Right renal pelvis (tissue), 4 donors: ENCODE results near the gene FBXO2. TPM values are rescaled to one million over a fixed set of nuclear protein-coding genes. Genes with fewer than 3 reads are reported as not detected.
A peak's percentile ranks its signal among the peaks of the same experiment; 100 is the strongest.

Experiments used
- DNase-seq, 4 donors: peaks; one replicate each; pipeline ENCODE4 v3.0.0-alpha.2; 2013; ENCODE audit warnings: low read depth in 4 of 4, low spot score in 3 of 4, missing footprints in 1 of 4
- polyA plus RNA-seq, 4 donors: library from polyadenylated mRNA; unstranded; fragments of 120-200 nt; gene quantifications; one replicate each; pipeline ENCODE4 v1.2.1, GENCODE V29; 2013; ENCODE audit not compliant: insufficient read length in 4 of 4

Gene FBXO2
- polyA plus RNA-seq, 4 donors = 0.98 to 2.0 (median 1.1) TPM

- DNase-seq = no peak
Measured at GRCh38 chr1:11682799-11683198, 28.6 kb upstream of the FBXO2 start.

GRCh38 chr1:11682287-11682771, 28.1 kb upstream of the FBXO2 start:
- no peak for DNase-seq

- DNase-seq = peak in 2 of 4 donors; percentile 61 to 72
Measured at GRCh38 chr1:11681071-11681771, 27.0 kb upstream of the FBXO2 start, which contains the start of gene MAD2L2. MAD2L2 (minus strand) TSS chr1:11681148; CDS start chr1:11680601, 547 bp downstream.

GRCh38 chr1:11680270-11681070, 26.2 kb upstream of the FBXO2 start:
- DNase-seq = no peak

- no peak for DNase-seq
Measured at GRCh38 chr1:11678442-11678841, 24.2 kb upstream of the FBXO2 start.

- DNase-seq = no peak
Measured at GRCh38 chr1:11676386-11677103, 22.3 kb upstream of the FBXO2 start.

GRCh38 chr1:11675325-11675724, 21.1 kb upstream of the FBXO2 start:
- DNase-seq = no peak

- no peak for DNase-seq
Measured at GRCh38 chr1:11674488-11674887, 20.3 kb upstream of the FBXO2 start.

- DNase-seq = no peak
Measured at GRCh38 chr1:11673089-11673769, 19.0 kb upstream of the FBXO2 start.

- no peak for DNase-seq
Measured at GRCh38 chr1:11671544-11672286, 17.5 kb upstream of the FBXO2 start.

- no peak for DNase-seq
Measured at GRCh38 chr1:11671205-11671543, 16.9 kb upstream of the FBXO2 start.

GRCh38 chr1:11670747-11671146, 16.5 kb upstream of the FBXO2 start:
- DNase-seq = no peak

GRCh38 chr1:11668516-11668915, 14.3 kb upstream of the FBXO2 start:
- DNase-seq = no peak

- no peak for DNase-seq
Measured at GRCh38 chr1:11664336-11665065, 10.3 kb upstream of the FBXO2 start.

GRCh38 chr1:11661103-11661502, 6.9 kb upstream of the FBXO2 start:
- no peak for DNase-seq

GRCh38 chr1:11659748-11660147, 5.5 kb upstream of the FBXO2 start:
- DNase-seq = no peak

- no peak for DNase-seq
Measured at GRCh38 chr1:11658542-11658941, 4.3 kb upstream of the FBXO2 start.

- no peak for DNase-seq
Measured at GRCh38 chr1:11657654-11658053, 3.4 kb upstream of the FBXO2 start.
